Sigmoid colon (tissue), 7 donors: ENCODE data around the gene LMBR1L. TPM values are rescaled to one million over a fixed set of nuclear protein-coding genes. Genes with fewer than 3 reads are reported as not detected.

Source experiments
- DNase-seq: peaks from one replicate; pipeline ENCODE4 v3.0.0-alpha.2; 2019
- H3K27ac ChIP-seq, 4 donors: fragments of 200-600 bp; sonication (generic); one replicate each; pipeline ENCODE4 v1.5.1; 2016 to 2019; ENCODE audit warnings: mild to moderate bottlenecking in 1 of 4
- H3K27me3 ChIP-seq, 3 donors: fragments of 200-600 bp; sonication (generic); one replicate each; pipeline ENCODE4 v1.5.1; 2019; ENCODE audit warnings: mild to moderate bottlenecking in 1 of 3
- H3K36me3 ChIP-seq, 4 donors: fragments of 200-600 bp; sonication (generic); one replicate each; pipeline ENCODE4 v1.5.1; 2016 to 2019
- H3K4me1 ChIP-seq, 4 donors: fragments of 200-600 bp; sonication (generic); one replicate each; pipeline ENCODE4 v1.5.1; 2017 to 2019
- H3K4me3 ChIP-seq, 4 donors: fragments of 200-600 bp; sonication (generic); one replicate each; pipeline ENCODE4 v1.5.1; 2017 to 2019; ENCODE audit warnings: mild to moderate bottlenecking in 2 of 4, moderate library complexity in 1 of 4
- H3K9me3 ChIP-seq, 4 donors: fragments of 200-600 bp in 3 of 4; sonication (generic) in 3 of 4; one replicate each; pipeline versions ENCODE4 v1.5.1 to v1.6.1; 2013 to 2019
- CTCF ChIP-seq, 4 experiments: fragments of 450-650 bp in 3 of 4; fragments of 200-600 bp in 1 of 4; IDR thresholded peaks; one replicate each; pipeline ENCODE4 v1.5.1; 2016 to 2019; ENCODE audit warnings: antibody characterized with exemption in 4 of 4, mild to moderate bottlenecking in 3 of 4, moderate library complexity in 2 of 4
- EP300 ChIP-seq, 4 donors: sonication (generic); formaldehyde crosslinking; IDR thresholded peaks; one replicate each; pipeline ENCODE4 v1.6.1; 2017; ENCODE audit warnings: antibody characterized with exemption in 4 of 4
- POLR2A ChIP-seq, 2 donors: fragments of 450-650 bp; IDR thresholded peaks; one replicate each; pipeline ENCODE4 v1.6.1; 2016; ENCODE audit warnings: antibody characterized with exemption in 2 of 2, mild to moderate bottlenecking in 2 of 2, moderate library complexity in 2 of 2
- POLR2AphosphoS5 ChIP-seq, 4 donors: sonication (generic); formaldehyde crosslinking; IDR thresholded peaks; one replicate each; pipeline ENCODE4 v1.6.1; 2017; ENCODE audit warnings: antibody characterized with exemption in 4 of 4
- WGBS, 2 donors: extraction: QIAGEN DNeasy Blood & Tissue Kit; methylation state at CpG; one replicate each; pipeline ENCODE4 v1.1.7; 2013; 5-methylcytosine and 5-hydroxymethylcytosine counted together
- intact Hi-C: fragments of 100-400 bp; cut with DNase I; formaldehyde crosslinking; loops from one replicate; pipeline ENCODE4 v1.15.1; 2023
- polyA plus RNA-seq, 3 donors: library from polyadenylated mRNA; stranded (reverse); fragments of 200-250 nt; gene quantifications; one replicate each; pipeline ENCODE4 v1.2.3, GENCODE V29; 2013
- total RNA-seq, 4 donors: library from RNA; depleted of rRNA; stranded (reverse); fragments of >200 nt; gene quantifications; one replicate each; pipeline ENCODE4 v1.1.0, GENCODE V29; 2016
- donor health status: healthy with polysubstance abuse.
- donor health status: Bipolar disorder and iron deficiency.
- donor health status: healthy.

The LMBR1L gene
- total and polyA plus RNA-seq, 7 donors: 7.8 to 82.3 (median 39.0) TPM

GRCh38 chr12:49052451-49053208 is 58.0 kb downstream of the LMBR1L start:
- H3K36me3 ChIP-seq: peaks cover 45 to 76% (median 72%) of the 10 kb centered on the region in 4 donors
- H3K27me3 ChIP-seq: no peaks in the 10 kb centered on the region
- intact Hi-C loops: no loop called here

GRCh38 chr12:49051777-49052438 is 58.7 kb downstream of the LMBR1L start:
- DNase-seq: no peak
- no peak overlapping the region for H3K4me3 ChIP-seq
- H3K36me3 ChIP-seq: peaks cover 52 to 83% (median 78%) of the 10 kb centered on the region in 4 donors

More at GRCh38 chr12:49052451-49053208, 58.0 kb downstream of the LMBR1L start:
- no peak for DNase-seq
- Histone ChIP-seq H3K27ac (no peak overlapping the region), H3K4me1 (peaks cover 0 to 41% (median 31%) of the 10 kb centered on the region in 4 donors), H3K9me3 (no peaks in the 10 kb centered on the region), H3K4me3 (no peak overlapping the region)
- TF ChIP-seq CTCF (IDR thresholded peaks at IDR 0.05): no peak
- no peak for TF ChIP-seq POLR2AphosphoS5 (IDR thresholded peaks at IDR 0.05)
- TF ChIP-seq EP300 (IDR thresholded peaks at IDR 0.05): no peak
- TF ChIP-seq POLR2A (IDR thresholded peaks at IDR 0.05): no peak
- 85 to 91% methylated on average over 16 of the region's 16 CpGs for WGBS, 2 donors

GRCh38 chr12:49051373-49051764 is 59.3 kb downstream of the LMBR1L start:
- peaks cover 0 to 28% (median 19%) of the 10 kb centered on the region in 4 donors for H3K4me1 ChIP-seq
- no peak overlapping the region for H3K4me3 ChIP-seq
- TF ChIP-seq CTCF (IDR thresholded peaks at IDR 0.05) (no peak), POLR2AphosphoS5 (IDR thresholded peaks at IDR 0.05) (no peak), POLR2A (IDR thresholded peaks at IDR 0.05) (no peak), EP300 (IDR thresholded peaks at IDR 0.05) (no peak)
- peaks cover 57 to 89% (median 83%) of the 10 kb centered on the region in 4 donors for H3K36me3 ChIP-seq
- intact Hi-C loops: no loop called here
- 91 to 96% methylated on average over 18 of the region's 18 CpGs for WGBS, 2 donors
- DNase-seq: no peak
- no peaks in the 10 kb centered on the region for H3K9me3 ChIP-seq
- H3K27ac ChIP-seq: no peak overlapping the region
- H3K27me3 ChIP-seq: no peaks in the 10 kb centered on the region

More at GRCh38 chr12:49051777-49052438, 58.7 kb downstream of the LMBR1L start:
- TF ChIP-seq EP300 (IDR thresholded peaks at IDR 0.05): no peak
- no peak for TF ChIP-seq POLR2AphosphoS5 (IDR thresholded peaks at IDR 0.05)
- TF ChIP-seq CTCF (IDR thresholded peaks at IDR 0.05): no peak
- no peak for TF ChIP-seq POLR2A (IDR thresholded peaks at IDR 0.05)
- Histone ChIP-seq H3K9me3 (no peaks in the 10 kb centered on the region), H3K4me1 (peaks cover 0 to 33% (median 24%) of the 10 kb centered on the region in 4 donors), H3K27me3 (no peaks in the 10 kb centered on the region), H3K27ac (no peak overlapping the region)
- intact Hi-C loops: no loop called here
- WGBS, 2 donors: 92 to 93% methylated on average over 20 of the region's 20 CpGs

GRCh38 chr12:49050507-49051372 is 59.9 kb downstream of the LMBR1L start:
- intact Hi-C loops: no loop called here
- Histone ChIP-seq H3K36me3 (peaks cover 64 to 95% (median 89%) of the 10 kb centered on the region in 4 donors), H3K4me3 (no peak overlapping the region), H3K27me3 (no peaks in the 10 kb centered on the region), H3K27ac (no peak overlapping the region), H3K9me3 (no peaks in the 10 kb centered on the region), H3K4me1 (peaks cover 0 to 22% (median 12%) of the 10 kb centered on the region in 4 donors)
- no peak for DNase-seq
- TF ChIP-seq POLR2A (IDR thresholded peaks at IDR 0.05) (no peak), POLR2AphosphoS5 (IDR thresholded peaks at IDR 0.05) (no peak), CTCF (IDR thresholded peaks at IDR 0.05) (no peak), EP300 (IDR thresholded peaks at IDR 0.05) (no peak)
- 91 to 96% methylated on average over 13 of the region's 13 CpGs for WGBS, 2 donors
